ENCODE results near the gene USP49. TPM values are rescaled to one million over a fixed set of nuclear protein-coding genes. Genes with fewer than 3 reads are reported as not detected.

Gene USP49
- polyA plus RNA-seq, 1 of the 3 experiments (the other 2 are of a cell fraction) = 2.4 TPM

- Histone ChIP-seq H3K9me2 (no peaks in the 10 kb centered on the region), H3K4me2 (no peak overlapping the region), H3F3A (replicated peaks; ENCODE audit: insufficient read depth) (no peaks in the 10 kb centered on the region), H3K4me1 (ENCODE audit: control insufficient read depth in 1 of 2, insufficient read depth in 2 of 2, low read depth in 1 of 2, low read length in 1 of 2) (peaks cover 0 to 6% of the 10 kb centered on the region in 2 experiments; a peak in 1 of 4 replicates), H4K20me1 (ENCODE audit: insufficient read depth) (no peaks in the 10 kb centered on the region), H3K27ac (ENCODE audit: low read depth in 2 of 2, low read length in 1 of 2) (no peak overlapping the region), H3K36me3 (replicated peaks in 1 of 2; ENCODE audit: control insufficient read depth in 1 of 2, insufficient read depth in 2 of 2, low read length in 1 of 2) (no peaks in the 10 kb centered on the region), H3K9me3 (no peaks in the 10 kb centered on the region), H3K9ac (no peak overlapping the region), H3K79me2 (ENCODE audit: insufficient read depth) (no peaks in the 10 kb centered on the region), H2AFZ (ENCODE audit: low read depth) (no peak overlapping the region), H3K27me3 (ENCODE audit: insufficient read depth) (no peaks in the 10 kb centered on the region), H3K4me3 (ENCODE audit: low read depth in 2 of 2, low read length in 1 of 2) (no peak overlapping the region)
- WGBS (ENCODE audit: low lambda C conversion rate) = 48% methylated on average over 2 of the region's 4 CpGs
- ChIA-PET CTCF (interaction anchor here (0.6 to 1.9 kb wide), 3 partner anchors 20 to 68 kb away, joined by 3 to 6 read pairs (median 4); no protein-coding TSS in a partner anchor), POLR2A (no interaction called here)
- TF ChIP-seq SMC3 (IDR thresholded peaks at IDR 0.05; ENCODE audit: low read depth, low read length) (no peak), RFX5 (IDR thresholded peaks at IDR 0.05; ENCODE audit: low read length) (no peak), TCF12 (IDR thresholded peaks at IDR 0.05) (no peak), JUND (IDR thresholded peaks at IDR 0.05) (no peak), MAX (IDR thresholded peaks at IDR 0.05; ENCODE audit: low read depth) (no peak)
- DNase-seq = no peak
Measured at GRCh38 chr6:41755895-41756294, 139.3 kb downstream of the USP49 start.

- Histone ChIP-seq H3K9me2 (no peaks in the 10 kb centered on the region), H3K27ac (ENCODE audit: low read depth in 2 of 2, low read length in 1 of 2) (no peak overlapping the region), H3K9ac (no peak overlapping the region), H3K4me1 (ENCODE audit: control insufficient read depth in 1 of 2, insufficient read depth in 2 of 2, low read depth in 1 of 2, low read length in 1 of 2) (peaks cover 0 to 5% of the 10 kb centered on the region in 2 experiments; a peak in 1 of 4 replicates), H3K36me3 (replicated peaks in 1 of 2; ENCODE audit: control insufficient read depth in 1 of 2, insufficient read depth in 2 of 2, low read length in 1 of 2) (no peaks in the 10 kb centered on the region), H3K9me3 (no peaks in the 10 kb centered on the region), H3K4me2 (no peak overlapping the region), H3K27me3 (ENCODE audit: insufficient read depth) (no peaks in the 10 kb centered on the region), H2AFZ (ENCODE audit: low read depth) (no peak overlapping the region), H3K79me2 (ENCODE audit: insufficient read depth) (no peaks in the 10 kb centered on the region), H3F3A (replicated peaks; ENCODE audit: insufficient read depth) (no peaks in the 10 kb centered on the region), H4K20me1 (ENCODE audit: insufficient read depth) (no peaks in the 10 kb centered on the region), H3K4me3 (ENCODE audit: low read depth in 2 of 2, low read length in 1 of 2) (no peak overlapping the region)
- 82% methylated on average over 3 of the region's 3 CpGs for WGBS (ENCODE audit: low lambda C conversion rate)
- DNase-seq = no peak
- CTCF ChIA-PET = interaction anchor here (0.8 to 1.1 kb wide), 3 partner anchors 16 to 67 kb away, joined by 3 to 4 read pairs (median 4); no protein-coding TSS in a partner anchor
- POLR2A ChIA-PET = no interaction called here
- TF ChIP-seq ELF1 (IDR thresholded peaks at IDR 0.05) = no peak
- TF ChIP-seq SIN3A (IDR thresholded peaks at IDR 0.05; ENCODE audit: borderline replicate concordance, low read depth, low read length) = no peak
- TF ChIP-seq RCOR1 (IDR thresholded peaks at IDR 0.05; ENCODE audit: low read length) = no peak
- TF ChIP-seq POLR2AphosphoS5 (IDR thresholded peaks at IDR 0.05; ENCODE audit: low read depth, low read length) = no peak
- no peak for TF ChIP-seq RXRA (IDR thresholded peaks at IDR 0.05; ENCODE audit: borderline replicate concordance, low read depth)
- no peak for TF ChIP-seq NRF1 (IDR thresholded peaks at IDR 0.05; ENCODE audit: low read depth, low read length)
- no peak for TF ChIP-seq FOXM1 (IDR thresholded peaks at IDR 0.05; ENCODE audit: low read depth)
- TF ChIP-seq EZH2phosphoT487 (IDR thresholded peaks at IDR 0.05; ENCODE audit: borderline replicate concordance, low read depth) = no peak
- no peak for TF ChIP-seq TEAD4 (IDR thresholded peaks at IDR 0.05; ENCODE audit: borderline replicate concordance, insufficient read depth)
- TF ChIP-seq TAF1 (IDR thresholded peaks at IDR 0.05; ENCODE audit: borderline replicate concordance, low read depth, low read length) = no peak
- TF ChIP-seq PBX3 (IDR thresholded peaks at IDR 0.05) = no peak
Measured at GRCh38 chr6:41750374-41750773, 144.8 kb downstream of the USP49 start.
